VCaP (cell line): ENCODE measurements around the gene MYL3.
"Not testable (repeated sequence)": the region's sequence is repeated elsewhere in the genome, so short reads cannot be mapped to it uniquely, and the experiment has no call there.

ENCODE experiments used
- H3K27ac ChIP-seq: fragments of 450-650 bp; 2 replicates; pipeline ENCODE4 v1.5.1; 2017
- CTCF ChIP-seq: fragments of 450-650 bp; conservative IDR thresholded peaks from 2 replicates; pipeline ENCODE4 v1.5.1; 2017; ENCODE audit warnings: mild to moderate bottlenecking, moderate library complexity

The MYL3 gene

GRCh38 chr3:46825450-46825849 lies 37.8 kb downstream of the MYL3 start:
- H3K27ac ChIP-seq, result no peak overlapping the region
- no peak for TF ChIP-seq CTCF

GRCh38 chr3:46824211-46824970 lies 38.9 kb downstream of the MYL3 start:
- TF ChIP-seq CTCF, result no peak
- H3K27ac ChIP-seq, result no peak overlapping the region

- H3K27ac ChIP-seq, result not testable (repeated sequence)
Measured at GRCh38 chr3:46823314-46823713, 39.9 kb downstream of the MYL3 start.

- TF ChIP-seq CTCF, result no peak
- no peak overlapping the region for H3K27ac ChIP-seq
Measured at GRCh38 chr3:46821553-46821952, 41.7 kb downstream of the MYL3 start.

- no peak overlapping the region for H3K27ac ChIP-seq
- no peak for TF ChIP-seq CTCF
Measured at GRCh38 chr3:46820852-46821251, 42.4 kb downstream of the MYL3 start.

- H3K27ac ChIP-seq, result no peak overlapping the region
- no peak for TF ChIP-seq CTCF
Measured at GRCh38 chr3:46812237-46812791, 50.9 kb downstream of the MYL3 start.

- no peak for TF ChIP-seq CTCF
- no peak overlapping the region for H3K27ac ChIP-seq
Measured at GRCh38 chr3:46811615-46812236, 51.5 kb downstream of the MYL3 start.

GRCh38 chr3:46808766-46809165 lies 54.5 kb downstream of the MYL3 start:
- H3K27ac ChIP-seq, result not testable (repeated sequence)
